ENCODE results near the gene SLC9A8.

DNA sequence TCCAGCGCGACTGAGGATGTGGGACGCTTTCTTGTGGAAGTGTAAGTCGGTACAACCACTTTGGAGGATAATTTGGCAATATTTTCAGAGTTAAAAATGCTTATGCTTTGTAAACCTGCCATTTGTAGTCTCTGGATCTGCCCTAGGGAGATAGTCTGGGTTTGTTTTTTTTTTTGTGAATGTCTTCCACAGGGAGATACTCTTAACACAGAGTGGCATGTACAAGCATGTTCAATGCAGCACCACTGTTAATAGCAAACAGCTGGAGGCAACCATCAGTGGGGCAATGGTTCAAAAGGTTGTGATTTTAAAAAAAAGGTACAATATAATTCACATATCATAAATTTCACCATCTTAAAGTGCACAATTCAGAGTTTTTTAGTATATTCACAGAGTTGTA lies 22.4 kb downstream of the SLC9A8 start:
- TF ChIP-seq POLR2A (IDR thresholded peaks at IDR 0.05; ENCODE audit: control extremely low read depth in 1 of 2, low read depth in 2 of 2, low read length in 2 of 2): no peak
- no peak for TF ChIP-seq POLR2AphosphoS5 (IDR thresholded peaks at IDR 0.05; ENCODE audit: low read depth, low read length)

Measured in H1 (cell line).